ENCODE results near the gene RFFL. TPM values are rescaled to one million over a fixed set of nuclear protein-coding genes. Genes with fewer than 3 reads are reported as not detected.

RFFL gene
- total RNA-seq, 1 experiment from 2014 or later = 40.3 TPM

GRCh38 chr17:34999456-34999855 is 64.1 kb downstream of the RFFL start (continued):
- TF ChIP-seq, protein P1, sequence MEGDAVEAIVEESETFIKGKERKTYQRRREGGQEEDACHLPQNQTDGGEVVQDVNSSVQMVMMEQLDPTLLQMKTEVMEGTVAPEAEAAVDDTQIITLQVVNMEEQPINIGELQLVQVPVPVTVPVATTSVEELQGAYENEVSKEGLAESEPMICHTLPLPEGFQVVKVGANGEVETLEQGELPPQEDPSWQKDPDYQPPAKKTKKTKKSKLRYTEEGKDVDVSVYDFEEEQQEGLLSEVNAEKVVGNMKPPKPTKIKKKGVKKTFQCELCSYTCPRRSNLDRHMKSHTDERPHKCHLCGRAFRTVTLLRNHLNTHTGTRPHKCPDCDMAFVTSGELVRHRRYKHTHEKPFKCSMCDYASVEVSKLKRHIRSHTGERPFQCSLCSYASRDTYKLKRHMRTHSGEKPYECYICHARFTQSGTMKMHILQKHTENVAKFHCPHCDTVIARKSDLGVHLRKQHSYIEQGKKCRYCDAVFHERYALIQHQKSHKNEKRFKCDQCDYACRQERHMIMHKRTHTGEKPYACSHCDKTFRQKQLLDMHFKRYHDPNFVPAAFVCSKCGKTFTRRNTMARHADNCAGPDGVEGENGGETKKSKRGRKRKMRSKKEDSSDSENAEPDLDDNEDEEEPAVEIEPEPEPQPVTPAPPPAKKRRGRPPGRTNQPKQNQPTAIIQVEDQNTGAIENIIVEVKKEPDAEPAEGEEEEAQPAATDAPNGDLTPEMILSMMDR (IDR thresholded peaks at IDR 0.05 in 2 of 3, conservative IDR thresholded peaks at IDR 0.05 in 1 of 3; ENCODE audit: borderline replicate concordance in 1 of 3, insufficient read depth in 1 of 3, low read depth in 2 of 3, low read length in 2 of 3) = no peak

DNA sequence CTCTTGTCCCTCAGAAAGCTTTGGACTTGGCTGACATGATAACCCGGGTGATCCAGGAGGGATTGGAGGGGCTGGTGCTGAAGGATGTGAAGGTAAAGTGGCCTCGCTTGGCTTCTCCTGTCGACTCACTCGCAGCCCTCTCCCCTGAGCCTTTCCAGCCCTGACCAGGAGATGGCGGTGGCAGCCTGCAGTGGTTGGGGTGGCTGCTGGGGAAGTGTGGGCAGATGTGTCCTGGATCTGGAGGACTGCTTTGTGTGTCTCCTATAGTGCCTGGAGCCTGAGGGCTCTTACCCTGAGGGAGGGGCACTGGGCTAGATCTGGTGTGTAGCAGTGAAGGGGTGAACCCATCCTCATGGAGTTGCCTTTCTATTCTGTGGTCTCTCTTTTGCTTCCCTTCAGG is 65.3 kb downstream of the RFFL start:
- ATAC-seq = peak; percentile 97

More for the DNA sequence above, 65.3 kb downstream of the RFFL start:
- no peaks in the 10 kb centered on the region for H3K79me2 ChIP-seq (ENCODE audit: insufficient read depth, low read length)
- no TSS peak for BruUV-seq (replicated peaks)
- H4K20me1 ChIP-seq (ENCODE audit: insufficient read depth) = no peaks in the 10 kb centered on the region
- DNase-seq (ENCODE audit: low read depth, low spot score) = peak; percentile 38
- H3K4me2 ChIP-seq (ENCODE audit: low read length) = no peak overlapping the region
- ChIA-PET POLR2A (no interaction called here), CTCF (interaction anchor here (2.4 kb wide), 1 partner anchor 121 kb away, joined by 12 read pairs; the partner anchor contains the start of gene RAD51D), RAD21 (ENCODE audit: low non-redundant PET in 1 of 2, low total read pairs in 2 of 2, uncharacterized antibody in 2 of 2, unreplicated experiment in 2 of 2) (interaction anchor here in 1 of 2 experiments (1.2 kb wide), 1 partner anchor 122 kb away, joined by 3 read pairs; the partner anchor contains the start of gene RAD51D)
- peaks cover 22 to 56% of the 10 kb centered on the region in 2 experiments; a peak in 3 of 4 replicates for H3K36me3 ChIP-seq (ENCODE audit: control insufficient read depth in 1 of 2, insufficient read depth in 2 of 2, low read length in 2 of 2)
- no peak overlapping the region for H3K27ac ChIP-seq (ENCODE audit: low read depth, low read length)
- no peak overlapping the region for H3K9ac ChIP-seq (ENCODE audit: low read length)
- no peaks in the 10 kb centered on the region for H3K4me1 ChIP-seq (ENCODE audit: control insufficient read depth in 1 of 2, insufficient read depth in 2 of 2, low read length in 2 of 2)
- H3K9me2 ChIP-seq (ENCODE audit: insufficient read depth) = no peaks in the 10 kb centered on the region
- no peak overlapping the region for H2AFZ ChIP-seq (ENCODE audit: low read depth, low read length, poor library complexity, severe bottlenecking)
- no peak overlapping the region for H3K4me3 ChIP-seq (replicated peaks in 1 of 2; ENCODE audit: low read depth in 1 of 2, low read length in 2 of 2)
- no peak for TF ChIP-seq MAX (IDR thresholded peaks at IDR 0.05)
- TF ChIP-seq, protein P1 (IDR thresholded peaks at IDR 0.05 in 2 of 3, conservative IDR thresholded peaks at IDR 0.05 in 1 of 3; ENCODE audit: borderline replicate concordance in 1 of 3, insufficient read depth in 1 of 3, low read depth in 2 of 3, low read length in 2 of 3) = peak; percentile 84 to 93 (median 87)
- no peak for TF ChIP-seq ZFX (IDR thresholded peaks at IDR 0.05)
- no peak for TF ChIP-seq CEBPB (IDR thresholded peaks at IDR 0.05; ENCODE audit: low read depth)
- TF ChIP-seq, protein P2, sequence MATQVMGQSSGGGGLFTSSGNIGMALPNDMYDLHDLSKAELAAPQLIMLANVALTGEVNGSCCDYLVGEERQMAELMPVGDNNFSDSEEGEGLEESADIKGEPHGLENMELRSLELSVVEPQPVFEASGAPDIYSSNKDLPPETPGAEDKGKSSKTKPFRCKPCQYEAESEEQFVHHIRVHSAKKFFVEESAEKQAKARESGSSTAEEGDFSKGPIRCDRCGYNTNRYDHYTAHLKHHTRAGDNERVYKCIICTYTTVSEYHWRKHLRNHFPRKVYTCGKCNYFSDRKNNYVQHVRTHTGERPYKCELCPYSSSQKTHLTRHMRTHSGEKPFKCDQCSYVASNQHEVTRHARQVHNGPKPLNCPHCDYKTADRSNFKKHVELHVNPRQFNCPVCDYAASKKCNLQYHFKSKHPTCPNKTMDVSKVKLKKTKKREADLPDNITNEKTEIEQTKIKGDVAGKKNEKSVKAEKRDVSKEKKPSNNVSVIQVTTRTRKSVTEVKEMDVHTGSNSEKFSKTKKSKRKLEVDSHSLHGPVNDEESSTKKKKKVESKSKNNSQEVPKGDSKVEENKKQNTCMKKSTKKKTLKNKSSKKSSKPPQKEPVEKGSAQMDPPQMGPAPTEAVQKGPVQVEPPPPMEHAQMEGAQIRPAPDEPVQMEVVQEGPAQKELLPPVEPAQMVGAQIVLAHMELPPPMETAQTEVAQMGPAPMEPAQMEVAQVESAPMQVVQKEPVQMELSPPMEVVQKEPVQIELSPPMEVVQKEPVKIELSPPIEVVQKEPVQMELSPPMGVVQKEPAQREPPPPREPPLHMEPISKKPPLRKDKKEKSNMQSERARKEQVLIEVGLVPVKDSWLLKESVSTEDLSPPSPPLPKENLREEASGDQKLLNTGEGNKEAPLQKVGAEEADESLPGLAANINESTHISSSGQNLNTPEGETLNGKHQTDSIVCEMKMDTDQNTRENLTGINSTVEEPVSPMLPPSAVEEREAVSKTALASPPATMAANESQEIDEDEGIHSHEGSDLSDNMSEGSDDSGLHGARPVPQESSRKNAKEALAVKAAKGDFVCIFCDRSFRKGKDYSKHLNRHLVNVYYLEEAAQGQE (IDR thresholded peaks at IDR 0.05; ENCODE audit: low read depth) = no peak
- peak; percentile 95 for TF ChIP-seq RAD21 (IDR thresholded peaks at IDR 0.05; ENCODE audit: low read depth)
- TF ChIP-seq SRF (IDR thresholded peaks at IDR 0.05; ENCODE audit: low read depth) = no peak
- no peak for TF ChIP-seq ELF1 (IDR thresholded peaks at IDR 0.05; ENCODE audit: borderline replicate concordance, low read depth)
- TF ChIP-seq POLR2AphosphoS5 (IDR thresholded peaks at IDR 0.05; ENCODE audit: low read depth, low read length) = no peak
- TF ChIP-seq YY1 (IDR thresholded peaks at IDR 0.05; ENCODE audit: extremely low read depth, insufficient replicate concordance, low read depth, low read length) = no peak
- H3K9me3 ChIP-seq (ENCODE audit: control insufficient read depth in 1 of 2, insufficient read depth in 1 of 2, low read depth in 1 of 2, low read length in 2 of 2) = no peaks in the 10 kb centered on the region
- intact Hi-C loops (cut with micrococcal nuclease) = loop anchor here (1.0 to 10.0 kb wide), 5 partner anchors 91 to 749 kb away; partner anchors contain the start of gene SLFN12L
- H3K27me3 ChIP-seq (ENCODE audit: insufficient read depth, low read length) = no peaks in the 10 kb centered on the region

Data from HCT116 (cell line).